ENCODE results near the gene TMEFF1. TPM values are rescaled to one million over a fixed set of nuclear protein-coding genes. Genes with fewer than 3 reads are reported as not detected.
A peak's percentile ranks its signal among the peaks of the same experiment; 100 is the strongest.
"Not testable (repeated sequence)": the region's sequence is repeated elsewhere in the genome, so short reads cannot be mapped to it uniquely, and the experiment has no call there.

The TMEFF1 gene
- total RNA-seq, 1 donor from 2014 or later: 0.13 TPM

DNA sequence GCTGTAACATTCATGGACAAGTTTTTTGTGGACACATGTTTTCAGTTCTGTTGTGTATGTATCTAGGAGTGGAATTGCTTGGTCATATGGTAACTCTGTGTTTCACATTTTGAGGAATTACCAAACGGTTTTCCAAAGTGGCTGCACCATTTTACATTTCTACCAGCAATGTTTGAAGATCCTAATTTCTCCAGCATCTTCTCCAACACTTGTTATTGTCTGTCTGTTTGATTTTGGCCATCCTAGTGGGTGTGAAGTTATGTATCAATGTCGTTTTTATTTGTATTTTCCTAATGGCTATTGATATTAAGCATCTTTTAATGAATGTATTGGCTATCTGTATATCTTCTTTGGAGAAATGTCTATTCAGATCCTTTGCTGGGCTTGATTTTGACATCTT is 6.9 kb downstream of the TMEFF1 start:
- no peaks in the 10 kb centered on the region for H3K9me3 Mint-ChIP-seq
- intact Hi-C loops (cut with micrococcal nuclease): no loop called here
- H3K27me3 Mint-ChIP-seq (ENCODE audit: insufficient read depth): peaks cover 20% of the 10 kb centered on the region
- no peaks in the 10 kb centered on the region for H3K36me3 Mint-ChIP-seq (ENCODE audit: low read depth)
- DNase-seq (ENCODE audit: low spot score): no peak
- H3K4me1 Mint-ChIP-seq (ENCODE audit: low read depth): no peaks in the 10 kb centered on the region
- H3K27ac Mint-ChIP-seq: no peak overlapping the region
- no peak overlapping the region for H3K4me3 Mint-ChIP-seq

GRCh38 chr9:100485196-100485595 is 12.2 kb downstream of the TMEFF1 start:
- Mint-ChIP-seq H3K36me3 (ENCODE audit: low read depth) (no peaks in the 10 kb centered on the region), H3K27me3 (ENCODE audit: insufficient read depth) (peaks cover 3% of the 10 kb centered on the region), H3K4me3 (no peak overlapping the region), H3K27ac (no peak overlapping the region), H3K9me3 (no peaks in the 10 kb centered on the region), H3K4me1 (ENCODE audit: low read depth) (no peaks in the 10 kb centered on the region)
- intact Hi-C loops (cut with micrococcal nuclease): no loop called here
- DNase-seq (ENCODE audit: low spot score): no peak

DNA sequence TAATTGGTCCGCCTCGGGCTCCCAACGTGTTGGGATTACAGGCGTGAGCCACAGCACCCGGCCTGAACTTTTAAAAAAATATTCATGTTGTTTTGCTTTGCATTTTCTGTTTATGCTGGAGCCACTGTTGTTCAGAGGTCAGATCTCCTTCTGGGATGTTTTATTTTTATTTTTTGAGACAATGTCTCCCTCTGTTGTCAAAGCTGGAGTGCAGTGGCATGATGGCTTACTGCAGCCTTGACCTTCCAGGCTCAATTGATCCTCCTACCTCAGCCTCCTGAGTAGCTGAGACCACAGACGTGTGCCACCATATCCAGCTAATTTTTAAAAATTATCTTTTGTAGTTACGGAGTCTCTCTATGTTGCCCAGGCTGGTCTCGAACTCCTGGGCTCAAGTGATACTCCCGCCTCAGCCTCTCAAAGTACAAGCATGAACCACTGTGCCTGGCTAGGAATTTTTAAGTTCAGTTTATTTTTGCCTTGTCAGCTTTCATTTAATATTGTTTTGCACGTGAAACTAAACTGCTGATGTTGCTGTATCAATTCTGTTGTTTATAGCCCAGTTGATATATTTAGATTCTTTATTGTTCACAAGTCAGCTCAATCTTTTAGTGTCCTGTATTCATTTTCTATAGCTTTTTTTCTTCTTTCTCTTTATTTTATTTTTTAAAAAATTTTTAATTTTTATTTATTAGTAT is 13.7 kb downstream of the TMEFF1 start:
- no peak overlapping the region for H3K4me3 Mint-ChIP-seq
- no peaks in the 10 kb centered on the region for H3K9me3 Mint-ChIP-seq
- H3K4me1 Mint-ChIP-seq (ENCODE audit: low read depth): no peaks in the 10 kb centered on the region
- no peaks in the 10 kb centered on the region for H3K36me3 Mint-ChIP-seq (ENCODE audit: low read depth)
- no peak for DNase-seq (ENCODE audit: low spot score)
- no peak overlapping the region for H3K27ac Mint-ChIP-seq
- intact Hi-C loops (cut with micrococcal nuclease): no loop called here
- H3K27me3 Mint-ChIP-seq (ENCODE audit: insufficient read depth): peaks cover 3% of the 10 kb centered on the region

- H3K4me3 Mint-ChIP-seq: no peak overlapping the region
- H3K27ac Mint-ChIP-seq: no peak overlapping the region
- no peaks in the 10 kb centered on the region for H3K36me3 Mint-ChIP-seq (ENCODE audit: low read depth)
- no peaks in the 10 kb centered on the region for H3K9me3 Mint-ChIP-seq
- no peaks in the 10 kb centered on the region for H3K4me1 Mint-ChIP-seq (ENCODE audit: low read depth)
- H3K27me3 Mint-ChIP-seq (ENCODE audit: insufficient read depth): peaks cover 3% of the 10 kb centered on the region
- intact Hi-C loops (cut with micrococcal nuclease): no loop called here
- DNase-seq (ENCODE audit: low spot score): no peak
These were observed 15.2 kb downstream of the TMEFF1 start for GRCh38 chr9:100488177-100488576.

- no peaks in the 10 kb centered on the region for H3K9me3 Mint-ChIP-seq
- peaks cover 3% of the 10 kb centered on the region for H3K27me3 Mint-ChIP-seq (ENCODE audit: insufficient read depth)
- no peak overlapping the region for H3K27ac Mint-ChIP-seq
- DNase-seq (ENCODE audit: low spot score): no peak
- intact Hi-C loops (cut with micrococcal nuclease): no loop called here
- no peak overlapping the region for H3K4me3 Mint-ChIP-seq
- H3K4me1 Mint-ChIP-seq (ENCODE audit: low read depth): no peaks in the 10 kb centered on the region
- H3K36me3 Mint-ChIP-seq (ENCODE audit: low read depth): no peaks in the 10 kb centered on the region
These were observed 16.9 kb downstream of the TMEFF1 start for GRCh38 chr9:100489836-100490235.

GRCh38 chr9:100492952-100493351 is 20.0 kb downstream of the TMEFF1 start:
- Mint-ChIP-seq H3K9me3 (no peaks in the 10 kb centered on the region), H3K4me1 (ENCODE audit: low read depth) (no peaks in the 10 kb centered on the region), H3K4me3 (no peak overlapping the region), H3K27me3 (ENCODE audit: insufficient read depth) (no peaks in the 10 kb centered on the region), H3K27ac (no peak overlapping the region), H3K36me3 (ENCODE audit: low read depth) (no peaks in the 10 kb centered on the region)
- no peak for DNase-seq (ENCODE audit: low spot score)
- intact Hi-C loops (cut with micrococcal nuclease): no loop called here

DNA sequence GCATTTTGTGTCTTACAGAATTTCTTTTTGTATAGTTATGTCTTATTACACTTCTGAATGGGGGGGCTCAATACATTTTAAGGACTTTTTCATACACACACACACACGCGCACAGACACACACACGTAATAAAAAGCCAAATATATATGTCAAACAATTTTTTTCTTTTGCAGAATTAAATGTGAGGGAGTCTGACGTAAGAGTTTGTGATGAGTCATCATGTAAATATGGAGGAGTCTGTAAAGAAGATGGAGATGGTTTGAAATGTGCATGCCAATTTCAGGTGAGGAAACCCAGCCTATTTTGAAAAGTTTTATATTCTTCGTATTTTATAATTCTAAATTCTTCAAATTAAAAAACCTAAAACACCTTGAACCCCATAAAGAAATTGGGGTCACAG is 25.6 kb downstream of the TMEFF1 start:
- Mint-ChIP-seq H3K9me3 (no peaks in the 10 kb centered on the region), H3K4me1 (ENCODE audit: low read depth) (no peaks in the 10 kb centered on the region), H3K27me3 (ENCODE audit: insufficient read depth) (peaks cover 3% of the 10 kb centered on the region), H3K36me3 (ENCODE audit: low read depth) (no peaks in the 10 kb centered on the region), H3K4me3 (no peak overlapping the region), H3K27ac (no peak overlapping the region)
- intact Hi-C loops (cut with micrococcal nuclease): no loop called here
- no peak for DNase-seq (ENCODE audit: low spot score)

DNA sequence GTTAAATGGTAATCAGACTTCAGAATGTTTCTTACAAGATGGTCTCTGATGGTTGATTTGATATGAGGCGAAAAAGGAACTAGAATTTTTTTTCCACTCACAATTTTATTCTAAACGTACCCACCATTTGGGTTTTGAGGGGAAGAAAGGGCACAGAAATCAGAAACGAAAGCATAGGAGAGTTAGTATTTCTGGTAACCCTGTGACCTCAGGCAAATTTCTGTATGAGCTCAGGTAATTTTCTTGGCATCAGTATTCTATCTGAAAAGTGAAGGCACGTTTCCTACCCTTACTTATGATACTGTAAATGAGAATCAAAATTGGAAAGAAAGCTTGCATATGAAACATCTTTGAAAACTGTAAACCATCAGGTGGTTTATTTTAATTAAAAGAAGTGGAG is 26.5 kb downstream of the TMEFF1 start:
- DNase-seq (ENCODE audit: low spot score): no peak
- intact Hi-C loops (cut with micrococcal nuclease): no loop called here
- no peak overlapping the region for H3K27ac Mint-ChIP-seq
- H3K9me3 Mint-ChIP-seq: no peaks in the 10 kb centered on the region
- H3K4me1 Mint-ChIP-seq (ENCODE audit: low read depth): no peaks in the 10 kb centered on the region
- H3K27me3 Mint-ChIP-seq (ENCODE audit: insufficient read depth): peaks cover 3% of the 10 kb centered on the region
- no peak overlapping the region for H3K4me3 Mint-ChIP-seq
- no peaks in the 10 kb centered on the region for H3K36me3 Mint-ChIP-seq (ENCODE audit: low read depth)

DNA sequence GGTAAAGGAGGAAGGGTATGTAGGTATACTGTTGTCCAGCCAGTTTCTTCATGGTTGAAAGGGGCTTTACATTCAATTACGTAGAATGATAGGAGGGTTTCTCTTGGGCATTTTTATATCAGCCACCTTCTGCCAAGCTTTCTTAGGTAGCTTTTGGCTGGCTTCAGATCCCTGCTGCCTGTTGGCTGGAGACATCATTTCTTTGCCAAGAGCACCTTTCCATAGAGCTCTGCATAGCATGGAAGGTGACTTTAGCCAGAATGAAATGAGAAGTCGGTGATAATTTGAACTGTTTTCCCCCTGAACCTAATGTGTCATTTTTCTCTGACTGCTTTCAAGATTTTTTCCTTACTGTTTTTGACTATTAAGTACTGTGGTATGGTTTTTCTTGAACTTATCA is 26.9 kb downstream of the TMEFF1 start:
- intact Hi-C loops (cut with micrococcal nuclease): no loop called here
- H3K4me3 Mint-ChIP-seq: no peak overlapping the region
- no peaks in the 10 kb centered on the region for H3K4me1 Mint-ChIP-seq (ENCODE audit: low read depth)
- H3K27me3 Mint-ChIP-seq (ENCODE audit: insufficient read depth): peaks cover 3% of the 10 kb centered on the region
- no peak for DNase-seq (ENCODE audit: low spot score)
- H3K9me3 Mint-ChIP-seq: no peaks in the 10 kb centered on the region
- H3K36me3 Mint-ChIP-seq (ENCODE audit: low read depth): no peaks in the 10 kb centered on the region
- H3K27ac Mint-ChIP-seq: no peak overlapping the region

- Mint-ChIP-seq H3K27me3 (ENCODE audit: insufficient read depth) (peaks cover 3% of the 10 kb centered on the region), H3K27ac (no peak overlapping the region), H3K36me3 (ENCODE audit: low read depth) (no peaks in the 10 kb centered on the region), H3K9me3 (no peaks in the 10 kb centered on the region), H3K4me1 (ENCODE audit: low read depth) (no peaks in the 10 kb centered on the region), H3K4me3 (no peak overlapping the region)
- intact Hi-C loops (cut with micrococcal nuclease): loop anchor here (1.0 kb wide), 1 partner anchor 90 kb away; no protein-coding TSS in a partner anchor
- peak; percentile 32 for DNase-seq (ENCODE audit: low spot score)
These were observed 32.7 kb downstream of the TMEFF1 start for GRCh38 chr9:100505564-100506159.

DNA sequence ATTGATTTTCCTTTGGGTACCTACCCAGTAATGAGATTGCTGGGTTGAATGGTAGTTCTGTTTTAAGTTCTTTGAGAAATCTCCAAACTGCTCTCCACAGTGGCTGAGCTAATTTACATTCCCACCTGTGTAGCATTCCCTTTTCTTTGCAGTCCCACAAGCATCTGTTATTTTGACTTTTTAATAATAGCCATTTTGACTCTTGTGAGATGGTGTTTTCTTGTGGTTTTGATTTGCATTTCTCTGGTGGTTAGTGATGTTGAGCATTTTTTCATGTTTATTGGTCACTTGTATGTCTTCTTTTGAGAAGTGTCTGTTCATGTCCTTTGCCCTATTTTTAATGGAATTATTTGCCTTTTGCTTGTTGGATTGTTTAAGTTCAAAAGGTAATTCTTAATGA is 34.4 kb downstream of the TMEFF1 start:
- H3K4me1 Mint-ChIP-seq (ENCODE audit: low read depth); H3K27me3 Mint-ChIP-seq (ENCODE audit: insufficient read depth); intact Hi-C loops (cut with micrococcal nuclease); H3K4me3 Mint-ChIP-seq; H3K27ac Mint-ChIP-seq; H3K36me3 Mint-ChIP-seq (ENCODE audit: low read depth); DNase-seq (ENCODE audit: low spot score); H3K9me3 Mint-ChIP-seq: not testable (repeated sequence)

- no peaks in the 10 kb centered on the region for H3K4me1 Mint-ChIP-seq (ENCODE audit: low read depth)
- no peak overlapping the region for H3K4me3 Mint-ChIP-seq
- no peak for DNase-seq (ENCODE audit: low spot score)
- intact Hi-C loops (cut with micrococcal nuclease): no loop called here
- H3K36me3 Mint-ChIP-seq (ENCODE audit: low read depth): no peaks in the 10 kb centered on the region
- H3K27me3 Mint-ChIP-seq (ENCODE audit: insufficient read depth): peaks cover 7% of the 10 kb centered on the region
- H3K27ac Mint-ChIP-seq: no peak overlapping the region
- H3K9me3 Mint-ChIP-seq: no peaks in the 10 kb centered on the region
These were observed 38.3 kb downstream of the TMEFF1 start for GRCh38 chr9:100511205-100511604.

DNA sequence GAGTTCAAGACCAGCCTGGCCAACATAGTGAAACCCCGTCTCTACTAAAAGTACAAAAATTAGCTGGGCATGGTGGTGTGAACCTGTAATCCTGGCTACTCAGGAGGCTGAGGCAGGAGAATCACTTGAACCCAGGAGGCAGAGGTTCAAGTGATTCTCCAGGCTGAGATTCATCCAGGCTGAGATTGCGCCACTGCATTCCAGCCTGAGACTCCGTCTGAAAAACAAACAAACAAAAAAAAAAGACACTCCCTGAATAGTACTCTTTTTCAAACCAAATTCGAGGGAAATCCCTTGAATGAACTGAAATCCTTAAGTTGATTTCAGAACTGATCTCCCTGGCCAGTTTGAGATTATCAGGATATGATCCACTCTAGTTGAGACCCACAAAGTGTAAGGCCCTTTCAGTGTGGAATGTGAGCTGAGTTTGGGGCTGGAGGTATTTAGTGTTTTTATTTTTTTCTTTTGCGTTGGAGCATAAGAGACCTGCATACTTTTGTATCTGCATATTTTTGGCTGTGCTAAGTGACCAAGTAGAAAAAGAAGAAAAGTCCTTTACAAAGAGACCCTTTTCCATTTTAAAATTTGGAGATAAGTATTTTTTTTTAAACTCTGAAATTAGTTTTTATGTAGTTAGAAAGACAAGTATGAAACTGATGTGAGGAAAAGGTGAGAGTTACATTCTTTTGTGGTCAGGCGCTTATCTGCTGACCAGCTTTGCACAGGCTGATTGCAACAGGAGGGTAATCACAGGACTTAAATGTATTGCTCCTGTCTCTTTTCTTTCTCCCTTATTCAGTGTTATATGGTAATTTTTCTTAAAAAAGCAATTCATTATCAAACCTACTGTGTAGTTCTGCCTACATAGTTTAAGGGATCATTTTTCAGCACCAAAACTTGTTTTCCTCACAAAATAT is 42.9 kb downstream of the TMEFF1 start:
- Mint-ChIP-seq H3K27ac (no peak overlapping the region), H3K4me1 (ENCODE audit: low read depth) (no peaks in the 10 kb centered on the region), H3K4me3 (no peak overlapping the region), H3K36me3 (ENCODE audit: low read depth) (no peaks in the 10 kb centered on the region), H3K27me3 (ENCODE audit: insufficient read depth) (peaks cover 4% of the 10 kb centered on the region), H3K9me3 (no peaks in the 10 kb centered on the region)
- DNase-seq (ENCODE audit: low spot score): no peak
- intact Hi-C loops (cut with micrococcal nuclease): no loop called here
